ENCODE results near the gene JMJD1C. TPM values are rescaled to one million over a fixed set of nuclear protein-coding genes. Genes with fewer than 3 reads are reported as not detected.

Gene JMJD1C
- total RNA-seq, 3 donors from 2014 or later: 40.2 to 50.1 (median 43.5) TPM

GRCh38 chr10:63466144-63466935 lies 563 bp upstream of the JMJD1C start:
- DNase-seq: peak; percentile 30
- no peaks in the 10 kb centered on the region for H3K27me3 Mint-ChIP-seq (ENCODE audit: low read depth)
- no peaks in the 10 kb centered on the region for H3K9me3 Mint-ChIP-seq
- H3K4me1 Mint-ChIP-seq (ENCODE audit: low read depth): peaks cover 26% of the 10 kb centered on the region
- ATAC-seq: peak; percentile 32
- peak overlapping the region; percentile 97 for H3K4me3 Mint-ChIP-seq
- H3K36me3 Mint-ChIP-seq (ENCODE audit: insufficient read depth): no peaks in the 10 kb centered on the region

DNA sequence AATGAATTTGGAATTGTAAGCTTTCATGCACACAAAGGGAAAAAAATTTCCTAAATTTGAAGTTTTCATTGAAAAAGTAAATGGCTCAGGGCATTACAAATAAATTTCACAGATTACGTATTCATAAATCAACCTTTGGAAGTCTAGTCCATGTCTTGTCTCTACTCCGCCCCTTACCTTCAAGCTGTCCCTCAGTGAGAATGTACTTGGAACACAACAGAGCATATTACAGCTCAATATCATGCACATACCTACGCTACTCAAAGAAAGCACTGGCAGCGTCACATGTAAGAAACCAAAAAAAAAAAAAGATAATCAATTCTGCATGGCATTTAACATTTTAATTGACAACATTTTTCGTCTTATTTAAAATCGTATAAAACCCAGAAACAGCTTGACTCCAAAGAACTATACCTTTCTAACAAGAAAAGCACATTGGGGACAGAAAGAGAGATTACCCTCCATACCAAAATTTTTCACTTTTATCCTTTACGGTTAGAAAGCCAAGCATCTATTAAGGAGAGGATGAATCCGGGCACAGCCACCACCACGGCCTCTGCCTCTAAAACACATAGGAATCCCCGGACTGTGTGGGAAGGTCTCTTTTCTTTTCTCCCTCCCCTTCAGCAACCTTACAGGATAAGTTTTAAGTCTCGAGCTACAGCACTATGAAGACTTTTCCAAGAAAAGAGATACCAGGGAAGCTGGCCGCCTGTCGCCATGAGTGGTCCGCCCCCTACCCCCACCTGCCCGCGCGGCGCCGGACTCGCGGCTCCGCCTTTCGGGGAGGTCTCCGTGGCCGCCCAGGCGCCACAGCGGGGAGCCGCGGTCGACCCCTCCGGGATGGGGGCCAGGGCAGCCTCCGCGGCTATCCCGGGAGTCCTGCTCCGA lies 1.1 kb downstream of the JMJD1C start:
- Mint-ChIP-seq H3K36me3 (ENCODE audit: insufficient read depth) (no peaks in the 10 kb centered on the region), H3K4me1 (ENCODE audit: low read depth) (peaks cover 22% of the 10 kb centered on the region), H3K4me3 (peak overlapping the region; percentile 97), H3K27me3 (ENCODE audit: low read depth) (no peaks in the 10 kb centered on the region), H3K9me3 (no peaks in the 10 kb centered on the region)
- DNase-seq (no peak), ATAC-seq (peak; percentile 57 to 60)

GRCh38 chr10:63462442-63462841 lies 3.3 kb downstream of the JMJD1C start:
- ATAC-seq: no peak
- Mint-ChIP-seq H3K9me3 (no peaks in the 10 kb centered on the region), H3K4me3 (no peak overlapping the region), H3K36me3 (ENCODE audit: insufficient read depth) (no peaks in the 10 kb centered on the region), H3K4me1 (ENCODE audit: low read depth) (peaks cover 22% of the 10 kb centered on the region), H3K27me3 (ENCODE audit: low read depth) (no peaks in the 10 kb centered on the region)
- DNase-seq: no peak

DNA sequence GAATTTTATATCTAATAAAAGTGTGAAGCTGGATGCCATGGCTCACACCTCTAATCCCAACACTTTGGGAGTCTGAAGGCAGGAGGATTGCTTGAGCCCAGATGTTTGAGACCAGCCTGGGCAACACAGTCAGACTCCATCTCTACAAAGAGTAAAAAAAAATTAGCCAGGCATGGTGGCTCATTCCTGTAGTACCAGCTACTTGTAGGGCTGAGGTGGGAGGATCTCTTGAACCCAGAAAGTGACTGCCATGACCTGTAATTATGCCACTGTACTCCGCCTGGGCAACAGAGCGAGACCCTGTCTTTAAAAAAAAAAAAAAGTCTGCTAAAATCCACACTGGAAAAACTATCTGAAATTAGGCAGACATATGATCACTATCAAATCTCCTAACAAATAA lies 7.6 kb downstream of the JMJD1C start:
- Mint-ChIP-seq H3K27me3 (ENCODE audit: low read depth) (no peaks in the 10 kb centered on the region), H3K4me3 (no peak overlapping the region), H3K9me3 (no peaks in the 10 kb centered on the region), H3K36me3 (ENCODE audit: insufficient read depth) (peaks cover 3% of the 10 kb centered on the region), H3K4me1 (ENCODE audit: low read depth) (peaks cover 11% of the 10 kb centered on the region)
- DNase-seq: no peak
- ATAC-seq: no peak

- no peak for ATAC-seq
- no peaks in the 10 kb centered on the region for H3K9me3 Mint-ChIP-seq
- no peak overlapping the region for H3K4me3 Mint-ChIP-seq
- peaks cover 3% of the 10 kb centered on the region for H3K36me3 Mint-ChIP-seq (ENCODE audit: insufficient read depth)
- no peak for DNase-seq
- no peaks in the 10 kb centered on the region for H3K27me3 Mint-ChIP-seq (ENCODE audit: low read depth)
- H3K4me1 Mint-ChIP-seq (ENCODE audit: low read depth): peaks cover 11% of the 10 kb centered on the region
These were observed 8.2 kb downstream of the JMJD1C start for GRCh38 chr10:63457594-63457993.

GRCh38 chr10:63456437-63457210 lies 9.2 kb downstream of the JMJD1C start:
- peaks cover 14% of the 10 kb centered on the region for H3K4me1 Mint-ChIP-seq (ENCODE audit: low read depth)
- ATAC-seq (no peak), DNase-seq (no peak)
- peaks cover 9% of the 10 kb centered on the region for H3K36me3 Mint-ChIP-seq (ENCODE audit: insufficient read depth)
- H3K4me3 Mint-ChIP-seq: no peak overlapping the region
- no peaks in the 10 kb centered on the region for H3K27me3 Mint-ChIP-seq (ENCODE audit: low read depth)
- no peaks in the 10 kb centered on the region for H3K9me3 Mint-ChIP-seq

DNA sequence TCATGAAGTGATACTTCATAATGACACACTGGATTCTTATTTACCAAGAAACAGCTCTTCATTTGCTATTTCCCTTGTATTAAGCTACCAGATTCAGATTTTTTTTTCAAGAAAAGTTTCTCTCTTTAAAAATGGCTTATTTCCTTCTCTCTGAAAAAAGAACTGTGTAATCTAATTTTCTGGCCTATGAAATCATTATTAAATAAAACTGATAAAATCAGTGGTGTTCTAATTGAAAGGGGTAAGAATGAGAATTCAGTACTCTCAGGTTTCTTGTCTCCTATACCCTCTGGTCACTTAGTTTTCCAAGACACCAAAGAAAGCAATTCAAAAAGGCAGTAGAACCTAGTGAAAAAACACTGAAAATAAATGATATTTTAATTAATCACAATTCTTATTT lies 10.3 kb downstream of the JMJD1C start:
- Mint-ChIP-seq H3K4me1 (ENCODE audit: low read depth) (peaks cover 17% of the 10 kb centered on the region), H3K4me3 (no peak overlapping the region), H3K27me3 (ENCODE audit: low read depth) (no peaks in the 10 kb centered on the region), H3K9me3 (no peaks in the 10 kb centered on the region), H3K36me3 (ENCODE audit: insufficient read depth) (peaks cover 9% of the 10 kb centered on the region)
- no peak for DNase-seq
- no peak for ATAC-seq

GRCh38 chr10:63454631-63455030 lies 11.1 kb downstream of the JMJD1C start:
- Mint-ChIP-seq H3K4me1 (ENCODE audit: low read depth) (peaks cover 21% of the 10 kb centered on the region), H3K4me3 (no peak overlapping the region), H3K27me3 (ENCODE audit: low read depth) (no peaks in the 10 kb centered on the region), H3K36me3 (ENCODE audit: insufficient read depth) (peaks cover 10% of the 10 kb centered on the region), H3K9me3 (no peaks in the 10 kb centered on the region)
- no peak for ATAC-seq
- DNase-seq: no peak

- no peaks in the 10 kb centered on the region for H3K9me3 Mint-ChIP-seq
These were observed 13.3 kb downstream of the JMJD1C start for GRCh38 chr10:63452524-63452923.

GRCh38 chr10:63446716-63447440 lies 18.9 kb downstream of the JMJD1C start:
- no peak overlapping the region for H3K4me3 Mint-ChIP-seq
- DNase-seq: no peak
- peaks cover 2% of the 10 kb centered on the region for H3K36me3 Mint-ChIP-seq (ENCODE audit: insufficient read depth)
- no peaks in the 10 kb centered on the region for H3K27me3 Mint-ChIP-seq (ENCODE audit: low read depth)
- peaks cover 29% of the 10 kb centered on the region for H3K4me1 Mint-ChIP-seq (ENCODE audit: low read depth)
- ATAC-seq: no peak
- H3K9me3 Mint-ChIP-seq: no peaks in the 10 kb centered on the region

More at GRCh38 chr10:63452524-63452923, 13.3 kb downstream of the JMJD1C start:
- DNase-seq (no peak), ATAC-seq (no peak)
- H3K36me3 Mint-ChIP-seq (ENCODE audit: insufficient read depth): peaks cover 10% of the 10 kb centered on the region
- H3K27me3 Mint-ChIP-seq (ENCODE audit: low read depth): no peaks in the 10 kb centered on the region
- no peak overlapping the region for H3K4me3 Mint-ChIP-seq
- peaks cover 24% of the 10 kb centered on the region for H3K4me1 Mint-ChIP-seq (ENCODE audit: low read depth)

DNA sequence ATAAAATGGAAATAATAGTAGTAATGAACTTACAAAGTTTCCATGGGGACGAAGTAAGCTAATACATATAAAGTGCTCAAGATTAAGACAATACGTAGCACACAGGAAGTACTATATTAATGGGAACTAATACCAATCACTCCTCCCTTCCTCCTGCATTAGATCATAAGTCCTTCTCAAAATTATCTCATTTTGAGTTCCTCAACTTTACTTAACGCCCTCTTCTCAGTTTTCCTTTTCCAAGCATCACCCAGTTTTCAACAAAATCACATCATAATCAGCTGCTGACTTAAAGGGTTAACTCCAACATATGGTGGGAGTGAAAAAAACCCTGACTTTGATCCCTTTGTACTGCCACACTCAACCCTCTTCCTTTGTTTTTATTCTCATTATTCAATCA lies 24.4 kb downstream of the JMJD1C start:
- Mint-ChIP-seq H3K36me3 (ENCODE audit: insufficient read depth) (no peaks in the 10 kb centered on the region), H3K4me1 (ENCODE audit: low read depth) (peaks cover 28% of the 10 kb centered on the region), H3K4me3 (no peak overlapping the region), H3K27me3 (ENCODE audit: low read depth) (no peaks in the 10 kb centered on the region), H3K9me3 (no peaks in the 10 kb centered on the region)
- DNase-seq: no peak
- ATAC-seq: no peak

GRCh38 chr10:63439607-63440006 lies 26.2 kb downstream of the JMJD1C start:
- Mint-ChIP-seq H3K9me3 (no peaks in the 10 kb centered on the region), H3K27me3 (ENCODE audit: low read depth) (no peaks in the 10 kb centered on the region), H3K4me3 (no peak overlapping the region), H3K4me1 (ENCODE audit: low read depth) (peaks cover 28% of the 10 kb centered on the region), H3K36me3 (ENCODE audit: insufficient read depth) (no peaks in the 10 kb centered on the region)
- ATAC-seq (no peak), DNase-seq (no peak)

GRCh38 chr10:63438506-63439498 lies 27.0 kb downstream of the JMJD1C start:
- Mint-ChIP-seq H3K4me1 (ENCODE audit: low read depth) (peaks cover 28% of the 10 kb centered on the region), H3K27me3 (ENCODE audit: low read depth) (no peaks in the 10 kb centered on the region), H3K9me3 (no peaks in the 10 kb centered on the region), H3K4me3 (no peak overlapping the region), H3K36me3 (ENCODE audit: insufficient read depth) (no peaks in the 10 kb centered on the region)
- DNase-seq (no peak), ATAC-seq (no peak)

Measured in activated T-cell treated with anti-CD3 and anti-CD28 coated beads, Interleukin-2, amount 50 U/mL, for 4 hours (primary cell).